ENCODE measurements around the gene MYL12A.

Gene MYL12A

DNA sequence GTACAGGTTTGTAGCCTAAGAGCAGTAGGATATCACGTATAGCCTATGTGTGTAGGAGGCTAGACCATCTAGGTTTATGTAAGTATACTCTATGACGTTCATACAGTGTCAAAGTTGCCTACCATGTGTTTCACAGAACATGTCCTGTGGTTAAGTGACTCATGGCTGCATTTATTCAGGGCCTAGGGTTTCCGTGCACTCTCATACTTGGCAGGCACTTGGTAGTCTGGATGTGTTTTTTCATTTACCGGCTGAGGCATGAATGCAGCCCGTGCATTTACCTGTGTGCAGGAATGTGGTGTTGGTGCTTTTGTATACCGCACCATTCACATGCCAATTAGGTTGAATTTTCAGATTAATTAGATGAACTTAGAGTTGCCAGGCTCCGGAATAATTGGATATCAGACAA lies 57.8 kb downstream of the MYL12A start:
- no peak overlapping the region for H3K27ac Mint-ChIP-seq
- no peaks in the 10 kb centered on the region for H3K9me3 Mint-ChIP-seq
- H3K4me3 Mint-ChIP-seq = no peak overlapping the region
- no peaks in the 10 kb centered on the region for H3K36me3 Mint-ChIP-seq
- peaks cover 5% of the 10 kb centered on the region for H3K27me3 Mint-ChIP-seq
- DNase-seq (ENCODE audit: low spot score in 2 of 2) (no peak), ATAC-seq (ENCODE audit: low read depth) (no peak)
- H3K4me1 Mint-ChIP-seq = no peaks in the 10 kb centered on the region
